ENCODE data around the gene RPL28. TPM values are rescaled to one million over a fixed set of nuclear protein-coding genes. Genes with fewer than 3 reads are reported as not detected.

Gene RPL28
- total RNA-seq, 3 donors from 2014 or later (not counting 1 experiment from before 2014, with no cell fraction given): 1,373 to 1,704 (median 1,679) TPM

DNA sequence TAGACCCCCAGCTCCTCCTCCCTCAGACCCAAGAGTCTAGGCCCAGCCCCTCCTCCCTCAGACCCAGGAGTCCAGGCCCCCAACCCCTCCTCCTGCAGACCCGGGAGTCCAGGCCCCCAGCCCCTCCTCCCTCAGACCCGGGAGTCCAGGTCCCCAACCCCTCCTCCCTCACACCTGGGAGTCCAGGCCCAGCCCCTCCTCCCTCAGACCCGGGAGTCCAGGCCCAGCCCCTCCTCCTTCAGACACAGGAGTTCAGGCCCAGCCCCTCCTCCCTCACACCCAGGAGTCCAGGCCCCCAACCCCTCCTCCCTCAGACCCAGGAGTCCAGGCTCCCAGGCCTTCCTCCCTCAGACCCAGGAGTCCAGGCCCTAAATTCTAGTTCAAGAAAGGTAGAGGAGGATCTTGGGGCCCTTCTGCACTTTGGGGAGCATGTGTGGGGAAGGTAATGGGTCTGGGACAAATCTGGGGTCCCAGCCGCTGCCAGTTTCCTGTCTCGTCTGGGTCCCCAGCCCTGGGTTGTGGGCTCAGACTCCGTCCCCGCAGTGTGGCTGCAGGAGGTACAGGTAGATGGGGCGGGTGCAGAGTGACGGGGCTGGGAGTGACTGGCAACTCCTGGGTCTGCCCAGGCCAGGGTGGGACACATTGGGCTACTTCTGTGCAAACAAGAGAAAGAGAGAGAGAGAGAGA, 12.3 kb upstream of the RPL28 start:
- H3K27me3 Mint-ChIP-seq (ENCODE audit: low read depth in 2 of 2): peaks cover 25 to 34% of the 10 kb centered on the region in 2 donors
- H3K27me3 ChIP-seq (ENCODE audit: control insufficient read depth, insufficient read depth, low read length): peaks cover 56% of the 10 kb centered on the region
- H3K4me3 Mint-ChIP-seq: no peak overlapping the region
- H3K27ac ChIP-seq (ENCODE audit: low read length): no peak overlapping the region
- 58% methylated on average over 9 of the region's 9 CpGs for WGBS (ENCODE audit: insufficient coverage)
- ATAC-seq (no peak), DNase-seq (no peak)
- peaks cover 14% of the 10 kb centered on the region for H3K4me1 ChIP-seq (ENCODE audit: control insufficient read depth, insufficient read depth, low read length)
- intact Hi-C loops (cut with micrococcal nuclease): no loop called here
- H3K27ac Mint-ChIP-seq: no peak overlapping the region
- H3K4me1 Mint-ChIP-seq: peaks cover 0 to 6% of the 10 kb centered on the region in 2 donors
- TF ChIP-seq, protein P1, sequence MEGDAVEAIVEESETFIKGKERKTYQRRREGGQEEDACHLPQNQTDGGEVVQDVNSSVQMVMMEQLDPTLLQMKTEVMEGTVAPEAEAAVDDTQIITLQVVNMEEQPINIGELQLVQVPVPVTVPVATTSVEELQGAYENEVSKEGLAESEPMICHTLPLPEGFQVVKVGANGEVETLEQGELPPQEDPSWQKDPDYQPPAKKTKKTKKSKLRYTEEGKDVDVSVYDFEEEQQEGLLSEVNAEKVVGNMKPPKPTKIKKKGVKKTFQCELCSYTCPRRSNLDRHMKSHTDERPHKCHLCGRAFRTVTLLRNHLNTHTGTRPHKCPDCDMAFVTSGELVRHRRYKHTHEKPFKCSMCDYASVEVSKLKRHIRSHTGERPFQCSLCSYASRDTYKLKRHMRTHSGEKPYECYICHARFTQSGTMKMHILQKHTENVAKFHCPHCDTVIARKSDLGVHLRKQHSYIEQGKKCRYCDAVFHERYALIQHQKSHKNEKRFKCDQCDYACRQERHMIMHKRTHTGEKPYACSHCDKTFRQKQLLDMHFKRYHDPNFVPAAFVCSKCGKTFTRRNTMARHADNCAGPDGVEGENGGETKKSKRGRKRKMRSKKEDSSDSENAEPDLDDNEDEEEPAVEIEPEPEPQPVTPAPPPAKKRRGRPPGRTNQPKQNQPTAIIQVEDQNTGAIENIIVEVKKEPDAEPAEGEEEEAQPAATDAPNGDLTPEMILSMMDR (IDR thresholded peaks at IDR 0.05): no peak
- H3K4me3 ChIP-seq (ENCODE audit: low read length): no peak overlapping the region
- H3K36me3 Mint-ChIP-seq: no peaks in the 10 kb centered on the region
- no peaks in the 10 kb centered on the region for H3K9me3 ChIP-seq (ENCODE audit: control insufficient read depth, insufficient read depth, low read length)
- H3K36me3 ChIP-seq (ENCODE audit: control insufficient read depth, insufficient read depth, low read length): no peaks in the 10 kb centered on the region
- H3K9me3 Mint-ChIP-seq: no peaks in the 10 kb centered on the region

DNA sequence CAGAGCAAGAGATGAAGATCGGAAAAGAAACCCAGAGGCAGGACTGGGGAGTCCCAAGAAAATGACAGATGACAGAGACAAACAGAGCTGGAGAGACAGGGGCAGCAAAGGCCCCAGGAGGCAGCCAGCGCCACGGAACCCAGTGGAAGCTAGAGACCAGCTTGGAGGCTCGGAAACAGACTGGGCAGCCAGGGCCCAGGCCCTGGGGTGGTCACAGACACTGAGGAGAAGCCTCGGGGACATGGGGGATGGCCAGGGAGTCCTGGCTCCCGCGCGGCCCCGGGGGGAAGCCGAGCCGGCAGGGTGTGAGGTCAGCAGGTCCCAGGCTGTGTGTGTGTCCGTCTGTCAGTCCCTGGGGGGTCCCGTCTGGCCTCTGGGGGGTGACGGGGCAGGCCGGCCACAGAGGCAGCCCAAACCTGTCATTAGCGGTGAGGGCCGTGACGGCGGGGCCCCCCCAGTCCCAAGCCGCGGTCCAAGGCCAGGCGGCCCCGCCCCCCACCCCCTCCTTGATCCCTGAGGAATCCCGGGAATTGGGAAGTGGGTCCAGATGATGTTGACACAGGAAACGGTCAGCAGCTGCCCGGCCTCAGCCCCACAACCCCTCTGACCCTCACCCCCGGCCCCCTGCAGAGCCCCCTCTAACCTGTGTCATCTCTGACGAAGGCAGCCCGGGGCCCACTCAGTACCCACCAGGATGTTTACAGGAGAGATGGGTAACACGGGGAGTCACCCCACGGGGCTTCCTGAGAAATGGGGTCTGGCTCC, 11.6 kb upstream of the RPL28 start:
- H3K36me3 Mint-ChIP-seq: no peaks in the 10 kb centered on the region
- ATAC-seq: no peak
- 33% methylated on average over 27 of the region's 31 CpGs for WGBS (ENCODE audit: insufficient coverage)
- no peaks in the 10 kb centered on the region for H3K9me3 ChIP-seq (ENCODE audit: control insufficient read depth, insufficient read depth, low read length)
- no peak overlapping the region for H3K27ac Mint-ChIP-seq
- no peak for DNase-seq
- H3K27me3 ChIP-seq (ENCODE audit: control insufficient read depth, insufficient read depth, low read length): peaks cover 50% of the 10 kb centered on the region
- H3K9me3 Mint-ChIP-seq: no peaks in the 10 kb centered on the region
- no peaks in the 10 kb centered on the region for H3K36me3 ChIP-seq (ENCODE audit: control insufficient read depth, insufficient read depth, low read length)
- H3K4me1 ChIP-seq (ENCODE audit: control insufficient read depth, insufficient read depth, low read length): peaks cover 9% of the 10 kb centered on the region
- H3K27ac ChIP-seq (ENCODE audit: low read length): no peak overlapping the region
- intact Hi-C loops (cut with micrococcal nuclease): no loop called here
- H3K4me1 Mint-ChIP-seq: peaks cover 0 to 6% of the 10 kb centered on the region in 2 donors
- TF ChIP-seq, protein P1 (IDR thresholded peaks at IDR 0.05): no peak
- H3K4me3 ChIP-seq (ENCODE audit: low read length): no peak overlapping the region
- no peak overlapping the region for H3K4me3 Mint-ChIP-seq
- H3K27me3 Mint-ChIP-seq (ENCODE audit: low read depth in 2 of 2): peaks cover 25 to 34% of the 10 kb centered on the region in 2 donors

DNA sequence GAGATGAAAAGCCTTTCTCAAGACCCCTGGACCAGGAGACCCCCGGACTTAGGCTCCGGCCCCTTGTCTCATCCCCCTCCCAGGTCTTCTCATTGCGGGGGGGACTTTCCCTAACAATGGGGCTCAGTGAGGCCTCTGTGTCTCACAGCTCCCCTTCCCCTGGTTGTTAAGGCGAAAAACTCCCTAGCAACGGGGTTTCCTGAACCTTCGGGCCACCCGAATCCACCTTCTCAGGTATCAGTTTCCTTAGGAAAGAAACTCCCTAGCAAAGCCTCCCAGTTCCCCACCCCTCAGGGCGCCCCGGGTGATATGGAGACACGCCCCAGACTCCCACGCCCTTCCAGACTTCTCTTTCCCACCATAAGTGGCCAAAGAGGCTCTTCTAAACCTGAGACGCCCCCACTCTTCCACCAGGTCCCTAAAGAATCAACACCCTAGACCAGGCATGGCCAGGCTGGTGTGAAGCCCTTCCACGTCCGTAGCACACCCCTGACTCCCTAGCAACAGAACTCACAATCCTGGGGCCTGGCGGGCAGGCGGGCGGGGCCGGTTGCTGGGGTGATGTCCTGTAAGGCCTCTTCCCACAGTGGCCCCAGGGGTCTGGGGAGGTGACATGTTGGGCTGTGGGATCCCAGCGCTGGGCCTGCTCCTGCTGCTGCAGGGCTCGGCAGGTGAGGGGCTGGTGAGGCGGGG, 9.3 kb upstream of the RPL28 start, which contains the start of gene TMEM190:
TMEM190 (plus strand) TSS at position 586 of the 693 bp plus-strand sequence; CDS start at position 614, 28 bp downstream.
- intact Hi-C loops (cut with micrococcal nuclease): no loop called here
- ATAC-seq (no peak), DNase-seq (no peak)
- no peaks in the 10 kb centered on the region for H3K36me3 Mint-ChIP-seq
- no peak within 1 kb of the TSS for H3K27ac Mint-ChIP-seq
- peaks cover 0 to under 1% of the 10 kb centered on the region in 2 donors for H3K4me1 Mint-ChIP-seq
- H3K4me1 ChIP-seq (ENCODE audit: control insufficient read depth, insufficient read depth, low read length): no peaks in the 10 kb centered on the region
- no peaks in the 10 kb centered on the region for H3K9me3 Mint-ChIP-seq
- H3K9me3 ChIP-seq (ENCODE audit: control insufficient read depth, insufficient read depth, low read length): no peaks in the 10 kb centered on the region
- TF ChIP-seq, protein P1 (IDR thresholded peaks at IDR 0.05): no peak
- no peaks in the 10 kb centered on the region for H3K36me3 ChIP-seq (ENCODE audit: control insufficient read depth, insufficient read depth, low read length)
- H3K27ac ChIP-seq (ENCODE audit: low read length): no peak within 1 kb of the TSS
- H3K27me3 ChIP-seq (ENCODE audit: control insufficient read depth, insufficient read depth, low read length): peaks cover 36% of the 10 kb centered on the region
- H3K4me3 Mint-ChIP-seq: no peak within 1 kb of the TSS
- 61% methylated on average over 21 of the region's 21 CpGs for WGBS (ENCODE audit: insufficient coverage)
- peaks cover 15 to 20% of the 10 kb centered on the region in 2 donors for H3K27me3 Mint-ChIP-seq (ENCODE audit: low read depth in 2 of 2)
- no peak within 1 kb of the TSS for H3K4me3 ChIP-seq (ENCODE audit: low read length)

All from natural killer cell (primary cell).